ENCODE measurements around the gene RBP2.

DNA sequence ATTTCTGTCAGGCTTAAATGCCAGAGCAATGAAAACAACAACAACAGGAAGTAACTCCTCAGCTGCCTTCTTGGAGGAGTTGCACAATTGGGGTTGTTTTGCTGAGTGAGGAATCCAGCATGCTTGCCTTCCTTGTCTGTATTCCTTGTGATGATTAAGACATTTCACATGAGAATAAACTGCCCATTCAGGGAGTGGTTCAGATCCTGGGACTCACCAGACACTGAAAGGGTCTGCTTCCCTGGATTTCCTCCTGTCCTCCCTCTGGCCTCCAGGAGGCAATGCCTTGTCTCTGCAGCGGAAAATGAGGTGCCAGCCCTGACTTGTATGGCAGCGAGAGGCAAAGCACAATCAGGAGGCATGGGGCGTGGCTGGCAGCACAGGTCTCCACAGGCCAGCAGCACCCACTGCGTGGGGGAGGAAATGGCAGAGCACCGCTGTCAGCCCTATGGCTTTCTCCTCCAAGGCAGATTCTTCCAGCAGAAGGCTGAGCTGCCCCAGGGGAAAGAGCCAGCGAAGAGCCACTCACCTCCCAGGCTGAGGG is 41.5 kb downstream of the RBP2 start:
- TF ChIP-seq, protein P1, sequence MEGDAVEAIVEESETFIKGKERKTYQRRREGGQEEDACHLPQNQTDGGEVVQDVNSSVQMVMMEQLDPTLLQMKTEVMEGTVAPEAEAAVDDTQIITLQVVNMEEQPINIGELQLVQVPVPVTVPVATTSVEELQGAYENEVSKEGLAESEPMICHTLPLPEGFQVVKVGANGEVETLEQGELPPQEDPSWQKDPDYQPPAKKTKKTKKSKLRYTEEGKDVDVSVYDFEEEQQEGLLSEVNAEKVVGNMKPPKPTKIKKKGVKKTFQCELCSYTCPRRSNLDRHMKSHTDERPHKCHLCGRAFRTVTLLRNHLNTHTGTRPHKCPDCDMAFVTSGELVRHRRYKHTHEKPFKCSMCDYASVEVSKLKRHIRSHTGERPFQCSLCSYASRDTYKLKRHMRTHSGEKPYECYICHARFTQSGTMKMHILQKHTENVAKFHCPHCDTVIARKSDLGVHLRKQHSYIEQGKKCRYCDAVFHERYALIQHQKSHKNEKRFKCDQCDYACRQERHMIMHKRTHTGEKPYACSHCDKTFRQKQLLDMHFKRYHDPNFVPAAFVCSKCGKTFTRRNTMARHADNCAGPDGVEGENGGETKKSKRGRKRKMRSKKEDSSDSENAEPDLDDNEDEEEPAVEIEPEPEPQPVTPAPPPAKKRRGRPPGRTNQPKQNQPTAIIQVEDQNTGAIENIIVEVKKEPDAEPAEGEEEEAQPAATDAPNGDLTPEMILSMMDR (IDR thresholded peaks at IDR 0.05; ENCODE audit: poor library complexity, severe bottlenecking): no peak
- TF ChIP-seq EP300 (conservative IDR thresholded peaks at IDR 0.05; ENCODE audit: poor library complexity, severe bottlenecking) (no peak), RAD21 (conservative IDR thresholded peaks at IDR 0.05) (no peak)
